HG03066 (cell line): Measurements from ENCODE around the gene BCAS1.
"Not testable (repeated sequence)": the region's sequence is repeated elsewhere in the genome, so short reads cannot be mapped to it uniquely, and the experiment has no call there.

Experiments used
- ATAC-seq: cut with Tn5 transposase; IDR thresholded peaks from one replicate; pipeline ENCODE4 v1.9.1; 2021; ENCODE audit warnings: low read depth; ENCODE audit not compliant: unreplicated experiment

BCAS1 gene

DNA sequence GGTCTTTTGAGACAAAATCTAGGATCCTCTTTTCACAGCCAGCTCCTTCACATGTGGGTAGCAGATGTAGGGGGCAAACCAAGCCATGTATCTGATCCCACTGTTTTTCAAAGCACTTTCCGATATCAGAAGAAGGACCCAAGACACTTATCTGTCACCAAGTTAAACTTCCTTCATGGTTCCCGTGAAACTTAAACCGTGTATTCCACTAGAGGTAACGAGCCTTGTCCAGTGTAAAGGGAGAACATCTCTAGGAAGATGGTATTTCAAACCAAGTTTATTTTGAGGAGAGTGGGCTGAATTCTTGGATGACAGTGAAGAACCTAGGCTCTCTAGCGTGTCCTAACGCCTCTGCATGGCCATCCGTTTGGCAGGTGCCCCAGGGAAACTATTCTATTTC, 76.3 kb downstream of the BCAS1 start:
- no peak for ATAC-seq

DNA sequence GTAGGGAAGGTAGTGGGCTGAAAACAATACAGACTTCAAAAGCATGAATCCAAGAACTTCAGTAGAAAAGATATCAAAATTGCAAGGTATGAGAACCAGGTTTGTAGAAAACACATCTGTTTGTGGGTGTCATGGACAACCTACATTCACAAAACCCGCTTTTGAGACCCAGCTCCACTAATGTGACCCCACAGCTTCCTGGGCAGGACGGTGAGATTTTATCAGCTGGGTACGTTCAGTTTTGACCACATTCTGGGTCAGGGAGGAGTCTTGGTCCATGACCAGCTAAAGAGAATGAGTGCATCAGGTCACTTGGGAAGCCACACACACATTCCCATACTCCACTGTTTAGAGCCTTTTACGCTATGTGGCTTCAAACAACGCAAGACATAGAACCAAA, 77.1 kb downstream of the BCAS1 start:
- ATAC-seq: no peak

DNA sequence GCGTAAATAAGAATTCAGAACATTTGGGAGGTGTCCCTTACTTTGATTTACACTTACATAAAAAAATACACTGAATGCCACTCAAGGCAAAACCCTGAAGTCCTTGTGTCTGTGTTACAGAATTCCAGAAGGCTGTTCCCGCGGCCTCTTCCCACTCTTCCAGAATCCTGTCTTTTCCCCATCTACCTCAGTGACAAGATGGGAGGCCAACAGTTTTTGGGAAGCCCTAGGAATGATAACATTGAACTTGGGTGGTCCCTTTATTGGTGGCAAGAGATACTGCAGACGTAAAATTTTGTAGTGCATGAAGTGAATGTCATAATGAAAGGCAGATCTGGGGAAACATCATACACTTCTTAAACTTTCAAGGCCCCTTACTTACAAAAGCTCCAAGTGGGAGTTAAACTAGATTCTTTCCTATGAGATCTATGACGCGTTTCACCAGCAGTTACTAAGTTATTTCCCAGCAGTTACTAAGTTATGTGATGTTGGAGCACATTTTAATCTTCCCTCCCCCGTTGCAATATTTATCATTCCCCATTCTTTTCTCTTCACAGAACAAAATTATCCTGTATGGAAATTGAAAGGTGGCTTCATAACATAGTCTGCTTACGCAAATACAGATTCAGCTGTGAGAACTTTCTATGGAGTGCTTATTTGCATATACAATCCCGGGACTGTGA, 79.5 kb downstream of the BCAS1 start:
- ATAC-seq: no peak

DNA sequence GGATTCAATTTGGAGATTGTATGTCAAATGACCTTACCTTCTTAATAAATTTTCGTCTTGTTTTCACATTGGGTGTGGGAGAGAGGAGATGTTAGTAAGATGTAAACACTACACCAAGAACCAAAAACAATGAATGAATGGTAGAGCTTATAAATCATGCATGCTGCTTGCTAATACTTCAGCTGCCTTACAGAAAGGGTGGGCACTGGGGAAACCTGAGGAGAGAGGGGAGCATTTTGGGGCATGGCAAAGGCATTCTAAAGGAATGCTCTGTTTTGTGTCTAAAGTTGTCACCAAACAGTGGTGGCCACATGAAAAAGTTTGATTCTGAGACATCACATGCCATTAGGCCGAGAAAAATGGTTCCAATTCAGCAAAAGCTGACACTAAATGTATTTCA, 80.4 kb downstream of the BCAS1 start:
- ATAC-seq: no peak

DNA sequence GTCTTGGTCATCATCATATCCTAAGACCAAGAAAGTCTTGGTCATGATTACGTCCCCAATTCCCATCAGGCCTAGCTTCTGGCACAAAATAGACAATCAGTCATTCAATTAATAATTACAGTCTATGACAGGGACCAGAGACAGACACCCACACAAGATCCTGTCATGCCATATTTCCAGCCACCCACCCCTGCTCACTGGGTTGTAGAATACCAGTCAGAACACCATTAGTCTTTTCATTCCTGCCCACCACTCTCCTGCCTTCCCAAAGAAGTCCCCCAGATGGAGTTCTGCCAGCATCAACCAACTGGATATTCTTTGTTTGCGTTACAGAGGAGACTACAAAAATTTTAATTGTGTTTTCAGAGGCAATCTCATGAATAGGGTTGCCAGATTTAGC, 81.0 kb downstream of the BCAS1 start:
- ATAC-seq: no peak

DNA sequence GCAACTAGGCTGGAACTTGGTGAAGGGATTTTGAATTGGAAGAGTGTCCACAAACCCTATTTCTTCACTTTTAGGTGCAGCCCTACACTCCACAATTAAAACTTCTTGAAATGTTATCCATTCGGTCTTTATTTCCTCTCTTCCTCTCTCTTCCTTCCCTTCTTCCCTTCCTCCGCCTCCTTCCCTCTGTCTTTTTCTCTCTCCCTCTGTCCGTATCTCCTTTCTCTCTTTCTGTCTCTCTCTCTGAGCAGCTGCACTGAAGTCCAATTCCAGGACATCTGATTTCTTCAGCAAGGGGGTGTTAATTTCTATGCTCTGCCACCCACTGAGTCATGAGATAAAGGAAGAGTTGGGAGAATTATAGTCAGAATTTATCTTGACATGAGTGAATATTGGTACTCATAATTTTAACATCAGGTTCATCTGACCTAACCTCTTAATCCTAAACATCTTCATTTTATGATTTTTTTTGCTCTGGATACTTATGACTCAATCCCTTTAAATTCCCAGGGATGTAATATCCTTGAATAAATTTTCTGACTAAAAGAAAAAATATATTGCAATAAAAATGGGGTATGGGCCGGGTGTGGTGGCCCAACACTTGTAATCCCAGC, 84.2 kb downstream of the BCAS1 start:
- no peak for ATAC-seq

DNA sequence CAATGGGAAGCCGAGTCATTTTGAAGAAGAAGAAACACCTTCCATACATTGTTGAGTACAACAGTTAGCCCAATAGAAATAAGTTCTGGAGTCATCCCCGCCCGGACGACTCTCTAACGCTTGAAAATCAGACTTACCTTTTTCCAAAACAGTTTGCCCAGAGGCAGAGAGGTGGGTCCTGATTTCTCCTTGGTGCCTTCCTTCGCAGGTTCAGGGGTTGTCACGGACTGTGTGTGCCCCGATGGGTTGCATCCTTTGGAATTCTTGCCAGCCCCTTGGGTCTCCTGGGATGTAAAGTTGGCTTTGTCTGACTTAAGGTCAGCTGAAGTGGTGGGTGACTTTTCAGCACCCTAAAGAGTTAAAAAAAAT, 85.3 kb downstream of the BCAS1 start:
- no peak for ATAC-seq

DNA sequence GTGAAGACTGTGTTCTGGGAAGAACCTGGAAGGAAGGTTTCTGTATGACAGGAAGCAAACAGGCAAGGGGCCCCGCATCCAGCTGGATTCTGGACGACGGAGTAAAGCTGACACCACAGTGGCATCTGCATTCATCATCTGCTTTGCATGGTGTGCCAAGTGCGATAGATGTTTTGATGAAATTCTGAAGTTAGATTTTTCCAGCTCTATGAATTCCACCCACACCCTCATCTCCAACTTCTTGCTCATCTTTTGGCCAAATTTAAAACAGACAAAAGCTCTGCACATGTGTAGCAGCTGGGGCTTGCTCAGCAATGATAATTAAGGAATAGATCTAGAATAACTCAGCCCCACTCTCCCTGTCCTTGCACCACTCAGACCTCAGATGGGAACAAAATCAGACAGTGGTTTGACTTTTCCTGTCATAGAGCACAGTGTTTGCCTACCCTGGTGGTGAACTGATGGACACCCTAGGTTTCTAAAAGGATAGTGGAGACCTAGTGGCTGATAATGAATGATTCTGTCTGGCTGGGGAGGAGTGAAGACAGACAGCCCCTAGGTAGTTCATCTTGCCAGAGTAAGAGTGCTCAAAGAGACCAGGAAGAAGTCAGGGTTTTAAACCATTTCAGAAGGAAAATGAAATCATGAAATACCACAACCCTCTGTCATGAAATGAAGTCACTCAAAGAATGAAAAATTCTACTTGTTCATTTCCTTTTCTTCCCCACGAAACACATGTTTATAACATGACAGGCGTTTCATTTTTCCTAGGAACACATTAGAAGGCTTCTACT, 85.8 kb downstream of the BCAS1 start:
- ATAC-seq: no peak

DNA sequence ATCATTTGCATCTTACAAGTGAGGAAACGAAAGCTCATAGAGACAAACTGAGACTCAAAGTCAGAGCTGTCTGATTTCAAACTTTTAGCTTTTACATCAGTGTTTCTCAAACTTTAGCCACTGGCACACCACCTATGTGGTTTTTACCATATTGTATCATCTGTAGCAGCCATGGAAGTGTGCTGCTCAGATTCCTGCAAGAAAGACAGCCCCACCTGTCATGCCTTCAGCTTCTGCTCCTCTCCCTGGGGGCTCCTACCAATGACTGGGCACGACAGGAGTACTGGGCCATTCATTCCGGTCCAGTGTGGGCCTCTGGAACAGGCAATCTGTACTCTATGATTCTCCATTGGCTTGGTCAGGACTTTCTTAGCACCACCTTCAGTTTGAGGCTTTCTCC, 87.0 kb downstream of the BCAS1 start:
- no peak for ATAC-seq

DNA sequence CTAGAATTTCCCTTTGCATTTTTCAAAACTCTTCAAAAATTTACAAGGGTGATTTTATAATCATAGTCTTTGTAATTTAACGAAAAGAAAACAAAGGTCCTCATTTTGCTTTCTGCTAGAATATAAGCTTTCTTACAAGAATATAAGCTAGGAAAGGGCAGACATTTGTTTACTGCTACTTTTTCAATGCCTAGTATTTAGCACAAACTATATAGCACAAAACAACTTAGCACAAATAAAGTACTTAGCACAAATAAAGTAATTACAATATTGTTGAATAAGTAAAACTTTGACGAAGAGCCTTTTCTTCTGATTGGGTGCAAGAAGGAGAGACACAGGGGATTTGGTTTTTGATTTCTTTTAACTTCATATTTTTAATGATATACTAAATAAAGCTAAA, 87.8 kb downstream of the BCAS1 start:
- ATAC-seq: no peak

DNA sequence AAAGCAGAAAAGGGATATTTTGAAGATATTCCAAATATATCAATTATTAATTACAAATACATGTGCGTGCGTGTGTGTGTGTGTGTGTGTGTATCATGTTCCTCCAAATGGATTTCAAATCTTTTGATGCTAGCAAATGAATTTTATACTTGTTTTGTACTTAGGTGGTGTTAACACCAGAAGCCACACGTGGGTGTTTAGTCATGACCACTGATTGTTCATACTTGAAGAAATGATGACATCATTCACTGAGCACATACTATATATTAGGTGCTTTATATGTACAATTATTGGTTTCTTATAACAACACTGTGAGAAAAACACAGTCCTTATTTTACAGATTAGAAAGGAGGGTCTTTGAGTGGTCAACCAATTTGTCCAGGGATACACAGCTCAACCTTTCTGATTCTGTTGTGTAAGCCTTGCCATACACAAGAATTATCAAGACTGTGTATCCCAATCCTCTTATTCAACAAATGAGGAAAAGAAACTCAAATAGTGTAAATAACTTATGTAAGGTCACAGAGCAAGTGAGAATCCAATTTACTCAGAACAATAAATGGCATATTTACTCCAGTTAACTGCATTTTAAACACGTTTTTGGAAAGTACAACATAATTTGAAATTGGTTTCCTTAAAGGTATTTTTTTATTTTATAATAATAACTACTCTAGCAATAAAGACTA, 88.5 kb downstream of the BCAS1 start:
- ATAC-seq: no peak

DNA sequence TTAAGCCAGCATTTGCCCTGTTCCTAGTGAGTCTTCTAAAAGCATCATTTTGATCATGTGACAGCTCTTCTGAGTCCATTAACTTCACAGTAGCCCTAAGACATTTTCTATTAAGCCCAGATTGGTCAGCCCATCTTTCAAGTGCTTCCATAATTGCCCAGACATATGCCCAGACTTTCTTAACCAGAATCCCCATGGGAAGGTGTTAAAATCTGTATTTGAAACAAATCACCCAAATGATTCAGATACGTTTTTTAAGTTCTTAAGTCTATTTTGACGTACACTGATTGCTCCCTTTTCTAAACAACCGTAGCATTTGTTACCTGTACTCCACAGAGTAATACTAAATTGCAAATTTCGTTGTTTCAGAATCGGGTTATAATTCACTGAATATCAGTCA, 89.3 kb downstream of the BCAS1 start:
- no peak for ATAC-seq

DNA sequence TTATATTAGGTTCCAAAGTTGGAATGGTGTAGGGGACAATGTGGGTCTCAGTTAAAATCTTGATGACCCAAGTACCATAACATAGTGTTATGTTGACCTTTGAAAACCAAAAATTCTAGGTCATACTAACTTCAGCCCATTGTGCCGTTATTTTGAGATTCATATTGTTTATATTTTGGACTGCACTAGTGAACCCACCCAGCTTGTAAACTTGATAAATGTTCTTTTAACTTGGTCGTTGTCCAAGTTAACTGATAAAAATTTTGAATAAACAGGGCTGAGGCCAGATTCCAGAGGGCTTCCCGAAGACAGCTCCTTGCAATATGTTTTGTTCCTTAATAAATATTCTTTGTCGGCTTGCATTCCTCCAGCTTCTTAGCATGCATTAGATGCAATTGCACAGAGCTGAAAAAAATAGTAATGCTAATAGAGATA, 90.3 kb downstream of the BCAS1 start:
- ATAC-seq: no peak

DNA sequence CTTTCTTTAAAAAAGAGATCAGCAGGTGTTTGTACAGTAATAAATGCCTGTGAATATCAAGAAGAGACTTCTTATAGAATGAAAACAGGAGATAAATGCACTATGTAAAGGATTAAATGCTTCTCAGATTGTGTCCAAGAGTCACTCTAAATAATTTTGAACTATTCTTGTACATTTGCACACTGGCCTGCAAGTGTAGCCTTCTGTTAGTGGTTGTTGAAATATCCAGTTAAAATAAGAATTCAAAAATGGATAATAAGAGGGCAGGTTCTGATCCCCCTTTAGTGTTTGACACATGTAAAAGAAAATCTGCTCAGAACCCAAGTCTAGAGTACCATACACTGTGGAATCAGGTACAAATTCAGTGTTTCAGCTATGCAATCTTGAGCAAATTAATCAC, 91.9 kb downstream of the BCAS1 start:
- ATAC-seq: no peak

DNA sequence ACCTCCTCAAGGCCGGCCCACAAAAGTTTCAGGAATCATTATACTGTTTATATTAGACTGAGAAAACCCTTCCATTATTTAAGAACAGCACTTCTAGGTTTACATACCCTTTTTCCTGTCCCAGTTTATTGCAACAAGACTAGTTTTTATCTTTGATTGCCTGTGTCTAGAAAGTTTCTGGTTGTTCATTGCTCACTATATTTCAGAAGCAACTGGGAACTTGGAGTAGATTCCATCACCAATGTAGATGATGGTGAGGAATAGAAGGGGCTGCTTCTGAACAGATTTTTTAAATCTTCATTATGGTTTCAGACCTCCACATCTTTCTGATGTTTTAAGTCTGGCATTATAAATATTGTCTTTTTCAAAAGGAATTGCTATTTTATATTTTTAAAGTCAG, 93.0 kb downstream of the BCAS1 start:
- no peak for ATAC-seq

DNA sequence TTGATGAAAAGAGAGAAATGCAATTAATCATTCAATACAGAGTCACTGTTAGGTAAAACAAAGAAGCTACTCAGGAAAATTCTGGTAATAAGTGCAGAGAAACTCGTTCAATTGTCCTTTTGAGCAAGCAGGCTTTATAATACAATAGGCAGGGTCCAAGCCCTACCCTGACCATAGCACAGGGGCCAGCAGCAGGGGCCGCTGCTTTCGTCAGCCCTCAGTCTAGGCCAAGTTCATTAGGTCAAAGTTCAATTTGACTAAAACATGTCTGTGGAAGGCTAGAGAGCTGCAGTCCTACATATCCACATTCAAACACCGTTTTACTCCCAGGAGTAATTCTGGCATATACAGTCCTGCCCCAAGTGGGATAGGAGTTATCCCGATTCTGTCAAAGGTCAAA, 94.6 kb downstream of the BCAS1 start:
- no peak for ATAC-seq

DNA sequence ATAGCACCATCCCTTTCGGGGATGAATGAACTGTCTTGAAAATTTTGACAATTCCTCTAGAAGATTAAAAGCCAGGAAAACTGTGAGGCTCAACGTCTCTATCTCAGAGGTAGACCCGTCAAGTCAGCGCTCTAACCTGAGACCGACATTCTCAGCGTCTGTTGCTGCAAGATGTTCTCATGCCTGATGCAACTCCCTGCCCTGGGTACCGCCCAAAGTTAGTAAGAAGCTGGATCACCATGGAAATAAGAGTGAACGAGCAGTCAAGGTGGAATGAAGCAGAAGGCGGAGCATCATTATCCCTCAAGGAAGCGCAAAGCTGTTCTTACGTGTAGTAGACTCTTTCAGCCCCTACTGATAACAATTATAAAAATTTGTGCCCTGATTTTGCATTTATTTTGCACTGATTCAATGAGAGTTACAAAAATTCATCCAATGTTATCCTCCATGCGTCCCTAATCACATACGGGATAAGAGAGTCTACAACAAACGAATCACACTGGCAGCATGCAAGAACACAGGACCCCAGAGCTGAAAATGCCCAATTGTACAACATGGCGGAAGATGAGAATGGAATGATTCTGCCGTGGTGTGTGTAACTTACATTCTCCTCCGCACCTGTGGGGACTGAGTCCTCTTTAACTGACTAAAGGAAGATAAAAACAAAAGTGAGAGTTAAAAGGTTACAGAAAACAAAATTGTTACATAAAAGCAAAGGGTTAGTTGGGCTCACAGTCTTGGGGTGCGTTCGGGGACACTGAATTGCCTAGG, 95.4 kb downstream of the BCAS1 start:
- no peak for ATAC-seq

DNA sequence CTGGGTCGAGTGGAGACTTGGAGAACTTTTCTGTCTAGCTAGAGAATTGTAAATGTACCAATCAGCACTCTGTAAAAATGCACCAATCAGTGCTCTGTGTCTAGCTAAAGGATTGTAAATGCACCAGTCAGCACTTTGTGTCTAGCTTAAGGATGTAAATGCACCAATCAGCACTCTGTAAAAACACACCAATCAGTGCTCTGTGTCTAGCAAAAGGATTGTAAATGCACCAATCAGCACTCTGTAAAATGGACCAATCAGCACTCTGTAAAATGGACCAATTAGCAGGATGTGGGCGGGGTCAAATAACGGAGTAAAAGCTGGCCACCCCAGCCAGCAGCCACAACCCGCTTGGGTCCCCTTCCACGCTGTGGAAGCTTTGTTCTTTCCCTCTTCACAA, 96.5 kb downstream of the BCAS1 start:
- not testable (repeated sequence) for ATAC-seq

DNA sequence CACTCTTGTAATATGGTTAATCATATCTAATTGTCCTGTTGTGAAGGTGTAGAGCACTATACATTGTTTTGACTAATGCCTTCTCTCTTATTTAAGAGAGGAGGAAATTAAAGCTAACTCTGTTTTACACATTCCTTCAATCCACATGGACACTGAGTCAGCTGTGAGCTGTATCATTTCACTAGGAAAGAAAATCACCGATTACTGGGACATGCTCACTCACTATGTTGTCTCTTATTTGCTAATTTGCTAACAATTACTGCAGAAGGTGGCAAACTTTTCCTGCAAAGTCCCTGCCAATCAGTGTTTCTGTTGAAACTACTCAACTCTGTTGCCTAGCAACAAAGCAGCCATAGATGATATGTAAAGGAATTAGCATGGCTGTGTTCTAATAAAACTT, 98.2 kb downstream of the BCAS1 start:
- no peak for ATAC-seq

DNA sequence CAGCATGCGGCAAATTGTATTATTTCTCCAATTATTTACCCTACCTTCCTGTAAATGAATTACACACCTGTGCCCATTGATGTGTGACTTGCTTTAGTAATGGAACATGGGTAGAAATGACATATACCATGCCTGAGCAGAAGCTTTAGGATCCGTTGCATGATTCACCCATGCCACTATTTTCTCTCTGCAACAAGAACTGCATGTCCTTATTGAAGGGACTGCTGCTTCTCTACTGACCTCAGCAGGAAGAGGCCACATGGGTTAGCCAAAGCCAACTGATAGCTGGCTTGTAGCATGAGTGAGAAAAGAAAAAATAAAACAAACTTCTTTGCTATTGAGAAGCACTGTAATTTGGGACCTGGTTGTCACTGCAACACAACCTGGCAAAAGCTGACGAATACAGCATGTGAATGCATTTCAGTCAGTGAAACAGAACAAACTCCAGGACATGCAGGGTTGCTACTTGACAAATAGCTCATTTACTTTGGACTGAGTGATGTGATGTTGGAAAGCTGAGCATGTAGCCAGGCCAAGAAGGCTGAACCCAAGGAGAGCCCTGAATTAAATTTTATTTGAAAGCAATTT, 99.2 kb downstream of the BCAS1 start:
- ATAC-seq: no peak
